Neural cell (in vitro differentiated cells): Measurements from ENCODE around the gene NEDD9.

ENCODE experiments used
- CTCF ChIP-seq: fragments of 450-650 bp; IDR thresholded peaks from 2 replicates; pipeline ENCODE4 v1.5.1; 2014; ENCODE audit warnings: antibody characterized with exemption, mild to moderate bottlenecking, moderate library complexity; ENCODE audit not compliant: poor library complexity, severe bottlenecking
- EP300 ChIP-seq: fragments of 450-650 bp; conservative IDR thresholded peaks from 2 replicates; pipeline ENCODE4 v1.6.1; 2014; ENCODE audit warnings: antibody characterized with exemption, mild to moderate bottlenecking, moderate library complexity; ENCODE audit not compliant: poor library complexity, severe bottlenecking
- EZH2 ChIP-seq: fragments of 200-600, 300-800 bp; shearing (Covaris generic), sonication (generic); IDR thresholded peaks from 2 replicates; pipeline ENCODE4 v1.6.1; 2014; ENCODE audit warnings: antibody characterized with exemption, low read length, borderline replicate concordance, mild to moderate bottlenecking; ENCODE audit not compliant: insufficient read depth, poor library complexity, severe bottlenecking
- RAD21 ChIP-seq: fragments of 450-650 bp; conservative IDR thresholded peaks from 2 replicates; pipeline ENCODE4 v1.6.1; 2014; ENCODE audit warnings: antibody characterized with exemption, mild to moderate bottlenecking, moderate library complexity

- TF ChIP-seq CTCF (no peak), EP300 (no peak), EZH2 (no peak), RAD21 (no peak)
Observed at GRCh38 chr6:11241154-11241792, 8.8 kb upstream of the NEDD9 start.
